Mesendoderm (in vitro differentiated cells): Measurements from ENCODE around the gene GASK1A.

Experiments
- DNase-seq: peaks from one replicate; pipeline ENCODE4 v3.0.0; 2013
- H2AK5ac ChIP-seq: 2 replicates; pipeline ENCODE4 v1.6.1; 2013; ENCODE audit warnings: low read length, inconsistent platforms
- H2BK120ac ChIP-seq: 2 replicates; pipeline ENCODE4 v1.6.1; 2013; ENCODE audit warnings: low read depth, mild to moderate bottlenecking, low read length, moderate library complexity, mixed read lengths
- H2BK15ac ChIP-seq: replicated peaks from 2 replicates; pipeline ENCODE4 v1.6.1; 2013; ENCODE audit warnings: low read depth, mild to moderate bottlenecking, moderate library complexity
- H2BK5ac ChIP-seq: 2 replicates; pipeline ENCODE4 v1.6.1; 2013; ENCODE audit warnings: low read length, inconsistent platforms
- H3K18ac ChIP-seq: 2 replicates; pipeline ENCODE4 v1.6.1; 2013; ENCODE audit warnings: mild to moderate bottlenecking, low read length, mixed read lengths
- H3K23ac ChIP-seq: one replicate; pipeline ENCODE4 v1.6.1; 2013; ENCODE audit warnings: low read length
- H3K27ac ChIP-seq: 2 replicates; pipeline ENCODE4 v1.5.1; 2013; ENCODE audit warnings: low read depth, mild to moderate bottlenecking, inconsistent platforms, low read length, moderate library complexity
- H3K27me3 ChIP-seq: 2 replicates; pipeline ENCODE4 v1.6.1; 2013; ENCODE audit warnings: low read length, control low read depth, mild to moderate bottlenecking, inconsistent platforms; ENCODE audit not compliant: insufficient read depth, poor library complexity
- H3K36me3 ChIP-seq: 2 replicates; pipeline ENCODE4 v1.6.1; 2013; ENCODE audit warnings: low read length, inconsistent platforms; ENCODE audit not compliant: control insufficient read depth, insufficient read depth
- H3K4ac ChIP-seq: one replicate; pipeline ENCODE4 v1.6.1; 2013; ENCODE audit warnings: low read depth, mild to moderate bottlenecking, low read length, moderate library complexity
- H3K4me1 ChIP-seq: 2 replicates; pipeline ENCODE4 v1.6.1; 2013; ENCODE audit warnings: low read depth, low read length, inconsistent platforms; ENCODE audit not compliant: control insufficient read depth
- H3K4me2 ChIP-seq: 2 replicates; pipeline ENCODE4 v1.6.1; 2013; ENCODE audit warnings: low read length
- H3K4me3 ChIP-seq: 2 replicates; pipeline ENCODE4 v1.5.1; 2013; ENCODE audit warnings: mild to moderate bottlenecking, low read length
- H3K56ac ChIP-seq: one replicate; pipeline ENCODE4 v1.6.1; 2013; ENCODE audit warnings: low read length
- H3K79me1 ChIP-seq: 2 replicates; pipeline ENCODE4 v1.6.1; 2013; ENCODE audit warnings: low read length, inconsistent platforms
- H3K79me2 ChIP-seq: 2 replicates; pipeline ENCODE4 v1.6.1; 2013; ENCODE audit warnings: mild to moderate bottlenecking, low read length; ENCODE audit not compliant: control insufficient read depth, insufficient read depth
- H3K9ac ChIP-seq: 2 replicates; pipeline ENCODE4 v1.6.1; 2013; ENCODE audit warnings: low read length, inconsistent platforms
- H4K5ac ChIP-seq: one replicate; pipeline ENCODE4 v1.6.1; 2013; ENCODE audit warnings: low read length
- H4K8ac ChIP-seq: one replicate; pipeline ENCODE4 v1.6.1; 2013; ENCODE audit warnings: low read depth, mild to moderate bottlenecking, control low read depth, low read length, moderate library complexity
- WGBS: extraction: QIAGEN DNeasy Blood & Tissue Kit; methylation state at CpG from one replicate; pipeline ENCODE4 v1.1.7; 2013; ENCODE audit warnings: low lambda C conversion rate, missing lambda C conversion rate; ENCODE audit not compliant: insufficient coverage; ENCODE audit errors: extremely low coverage; 5-methylcytosine and 5-hydroxymethylcytosine counted together

GASK1A gene

DNA sequence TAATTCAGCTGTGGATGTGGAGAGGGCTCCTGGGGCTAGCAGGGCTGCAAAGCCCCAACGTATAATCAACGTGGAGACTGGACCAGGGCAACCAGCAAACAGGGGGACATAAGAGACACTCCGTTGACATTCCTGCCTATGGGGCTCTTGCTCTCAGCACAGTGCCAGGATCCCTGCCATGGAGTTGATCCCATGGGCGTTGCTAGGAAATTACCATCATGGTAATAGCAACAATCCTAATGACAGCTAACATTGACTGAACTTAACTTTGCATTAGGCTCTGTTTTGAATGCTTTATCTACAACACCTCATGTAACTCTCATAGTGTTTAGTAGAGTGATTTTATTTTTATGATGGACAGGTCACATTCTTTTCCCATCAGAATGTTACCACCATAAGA is 16.9 kb downstream of the GASK1A start:
- H3K23ac ChIP-seq, result no peak overlapping the region

DNA sequence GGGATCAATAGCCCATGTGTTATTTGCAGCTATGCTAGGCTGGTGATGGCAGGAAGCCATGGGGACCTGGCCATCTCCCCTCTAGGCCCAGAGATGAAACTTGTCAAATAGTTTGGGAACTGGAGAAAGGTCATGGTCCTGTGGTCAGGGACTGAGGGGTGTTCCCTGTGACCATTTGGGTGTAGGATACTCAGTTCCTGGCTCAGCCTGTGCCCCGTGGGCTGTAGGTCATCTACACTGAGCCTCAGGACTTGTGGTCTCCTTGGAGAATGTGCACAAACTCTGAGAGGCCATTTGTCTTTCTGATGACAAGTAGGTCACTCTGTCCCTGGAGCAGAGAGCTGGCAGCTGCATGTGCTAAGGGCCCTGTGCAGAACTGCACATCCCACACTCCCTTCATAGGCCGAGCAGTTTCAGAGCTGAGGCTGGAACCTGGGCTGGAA is 17.5 kb downstream of the GASK1A start:
- Histone ChIP-seq H3K4me1 (peaks cover 2% of the 10 kb centered on the region), H3K4me2 (no peak overlapping the region), H3K27me3 (no peaks in the 10 kb centered on the region), H3K36me3 (no peaks in the 10 kb centered on the region), H3K4me3 (no peak overlapping the region), H2BK15ac (no peak overlapping the region), H2AK5ac (no peak overlapping the region), H2BK5ac (no peak overlapping the region), H3K23ac (no peak overlapping the region), H4K5ac (no peak overlapping the region), H3K79me2 (no peaks in the 10 kb centered on the region), H2BK120ac (no peak overlapping the region), H3K27ac (no peak overlapping the region), H3K4ac (no peak overlapping the region), H3K18ac (no peak overlapping the region), H3K56ac (no peak overlapping the region), H3K79me1 (no peaks in the 10 kb centered on the region), H3K9ac (no peak overlapping the region), H4K8ac (no peak overlapping the region)
- DNase-seq, result no peak
- no CpG with 5 or more reads among the region's 2 CpGs for WGBS

More for the DNA sequence above, 16.9 kb downstream of the GASK1A start:
- no peaks in the 10 kb centered on the region for H3K79me1 ChIP-seq
- no CpG with 5 or more reads among the region's 4 CpGs for WGBS
- H3K79me2 ChIP-seq, result no peaks in the 10 kb centered on the region
- H3K27ac ChIP-seq, result no peak overlapping the region
- no peaks in the 10 kb centered on the region for H3K36me3 ChIP-seq
- H2BK120ac ChIP-seq, result no peak overlapping the region
- H3K4me1 ChIP-seq, result peaks cover 5% of the 10 kb centered on the region
- H3K18ac ChIP-seq, result no peak overlapping the region
- H3K56ac ChIP-seq, result no peak overlapping the region
- no peak overlapping the region for H3K4me2 ChIP-seq
- no peak overlapping the region for H4K5ac ChIP-seq
- no peak for DNase-seq
- H2AK5ac ChIP-seq, result no peak overlapping the region
- no peak overlapping the region for H3K4ac ChIP-seq
- no peak overlapping the region for H4K8ac ChIP-seq
- no peak overlapping the region for H3K9ac ChIP-seq
- H2BK15ac ChIP-seq, result no peak overlapping the region
- H3K27me3 ChIP-seq, result no peaks in the 10 kb centered on the region
- no peak overlapping the region for H3K4me3 ChIP-seq
- H2BK5ac ChIP-seq, result no peak overlapping the region

DNA sequence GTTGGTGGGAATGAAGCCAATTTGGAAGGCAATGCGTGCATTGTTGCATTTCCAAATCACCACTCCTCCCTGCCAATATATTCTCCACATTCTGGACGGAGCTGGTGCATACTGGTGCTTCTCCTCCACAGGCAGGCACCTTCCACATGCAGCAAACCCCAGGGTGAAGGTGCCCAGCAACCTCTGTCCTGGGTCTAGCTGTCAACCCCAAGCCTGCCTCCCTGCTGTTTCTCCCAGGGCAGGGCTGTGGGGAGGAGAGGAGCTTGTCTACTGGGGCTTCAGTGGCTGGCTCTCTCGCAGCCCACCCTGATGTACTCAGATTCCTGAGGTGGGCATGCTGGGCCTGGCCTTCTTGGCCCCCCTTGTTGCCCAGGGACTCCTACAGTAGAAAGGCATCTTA is 20.1 kb downstream of the GASK1A start:
- Histone ChIP-seq H3K79me1 (no peaks in the 10 kb centered on the region), H3K36me3 (no peaks in the 10 kb centered on the region), H2BK5ac (no peak overlapping the region), H4K8ac (no peak overlapping the region), H3K4me1 (no peaks in the 10 kb centered on the region), H3K9ac (no peak overlapping the region), H3K4me2 (no peak overlapping the region), H3K56ac (no peak overlapping the region), H3K4me3 (no peak overlapping the region), H3K4ac (no peak overlapping the region), H3K23ac (no peak overlapping the region), H3K18ac (no peak overlapping the region), H3K27me3 (no peaks in the 10 kb centered on the region), H2BK15ac (no peak overlapping the region), H3K79me2 (no peaks in the 10 kb centered on the region), H2AK5ac (no peak overlapping the region), H2BK120ac (no peak overlapping the region), H4K5ac (no peak overlapping the region), H3K27ac (no peak overlapping the region)
- DNase-seq, result no peak
- no CpG with 5 or more reads among the region's 3 CpGs for WGBS

DNA sequence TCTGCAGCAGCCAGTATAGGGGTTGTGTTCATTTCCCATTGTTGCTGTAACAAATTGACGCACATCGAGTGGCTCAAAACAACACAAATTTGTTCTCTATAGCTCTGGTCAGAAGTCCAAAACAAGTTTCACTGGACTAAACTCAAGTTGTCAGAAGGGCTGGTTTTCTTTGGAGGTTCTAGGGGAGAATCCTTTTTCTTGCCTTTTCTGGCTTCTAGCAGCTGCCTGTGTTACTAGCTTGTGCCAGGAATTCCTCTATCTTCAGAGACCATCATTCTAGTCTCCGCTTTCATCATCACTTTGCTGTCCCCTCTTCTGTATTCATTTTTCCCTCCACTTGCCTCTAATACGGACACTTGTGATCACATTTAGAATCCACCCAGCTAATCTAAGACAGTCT is 20.5 kb downstream of the GASK1A start:
- Histone ChIP-seq H3K4me1 (no peaks in the 10 kb centered on the region), H2BK5ac (no peak overlapping the region), H3K4me3 (no peak overlapping the region), H3K4me2 (no peak overlapping the region), H3K27me3 (no peaks in the 10 kb centered on the region), H3K18ac (no peak overlapping the region), H3K27ac (no peak overlapping the region), H3K9ac (no peak overlapping the region), H3K79me1 (no peaks in the 10 kb centered on the region), H2BK15ac (no peak overlapping the region), H3K36me3 (no peaks in the 10 kb centered on the region), H4K8ac (no peak overlapping the region), H3K23ac (no peak overlapping the region), H3K56ac (peak overlapping the region; percentile 38), H2BK120ac (no peak overlapping the region), H3K79me2 (no peaks in the 10 kb centered on the region), H3K4ac (no peak overlapping the region), H2AK5ac (no peak overlapping the region), H4K5ac (no peak overlapping the region)
- DNase-seq, result no peak
- WGBS, result no CpG with 5 or more reads among the region's 4 CpGs

DNA sequence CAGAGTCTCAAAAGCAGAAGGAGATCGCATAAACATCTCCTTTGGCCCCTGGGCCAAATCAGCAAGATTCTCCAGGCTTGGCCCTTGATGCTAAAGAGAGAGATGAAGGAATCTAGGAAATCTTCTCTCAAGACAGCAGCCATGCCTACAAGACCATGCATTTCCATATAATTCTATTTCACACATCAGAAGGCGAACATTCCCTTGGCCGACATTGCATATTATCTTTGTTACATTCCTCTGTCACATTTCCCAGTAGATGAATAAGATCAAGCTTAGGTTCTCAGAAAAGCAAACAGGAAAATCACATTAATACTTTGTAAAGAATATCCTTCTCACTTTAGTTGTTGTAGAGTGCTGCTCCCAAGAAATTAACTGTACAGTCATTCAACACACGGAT is 21.3 kb downstream of the GASK1A start:
- Histone ChIP-seq H2BK120ac (no peak overlapping the region), H3K56ac (no peak overlapping the region), H3K4me1 (no peaks in the 10 kb centered on the region), H3K79me2 (no peaks in the 10 kb centered on the region), H4K8ac (no peak overlapping the region), H4K5ac (no peak overlapping the region), H3K27ac (no peak overlapping the region), H3K79me1 (no peaks in the 10 kb centered on the region), H2BK5ac (no peak overlapping the region), H3K18ac (no peak overlapping the region), H3K4ac (no peak overlapping the region), H3K4me2 (no peak overlapping the region), H3K27me3 (no peaks in the 10 kb centered on the region), H3K36me3 (no peaks in the 10 kb centered on the region), H3K4me3 (no peak overlapping the region), H3K9ac (no peak overlapping the region), H2AK5ac (no peak overlapping the region), H2BK15ac (no peak overlapping the region), H3K23ac (no peak overlapping the region)
- DNase-seq, result no peak
- WGBS, result no CpG with 5 or more reads among the region's 4 CpGs

DNA sequence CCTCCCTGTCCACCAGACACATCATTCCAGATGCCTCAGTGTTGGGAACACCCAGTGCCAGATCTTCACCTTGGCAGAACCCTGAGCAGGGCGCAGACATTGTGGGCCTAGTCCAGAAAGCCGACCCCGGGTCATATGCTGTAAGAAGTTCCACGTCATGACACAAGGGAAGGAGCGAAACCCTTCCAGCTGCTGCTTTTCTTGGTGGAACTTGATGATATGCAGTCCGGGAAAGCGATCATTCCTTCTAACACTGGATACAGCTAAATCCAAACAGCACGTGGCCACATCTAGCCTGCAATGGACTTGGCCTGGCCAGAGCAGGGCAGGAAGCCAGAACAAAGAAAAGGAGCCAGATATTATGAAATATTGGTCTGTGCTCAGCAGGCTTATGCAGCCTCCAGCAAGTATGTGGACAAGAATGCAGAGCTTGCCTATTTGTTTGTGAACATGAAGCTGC is 22.0 kb downstream of the GASK1A start:
- H3K9ac ChIP-seq, result no peak overlapping the region
- DNase-seq, result no peak
- H3K27ac ChIP-seq, result no peak overlapping the region
- no peak overlapping the region for H4K8ac ChIP-seq
- no peak overlapping the region for H3K4me3 ChIP-seq
- no peak overlapping the region for H3K23ac ChIP-seq
- H3K4me1 ChIP-seq, result no peaks in the 10 kb centered on the region
- H2BK120ac ChIP-seq, result no peak overlapping the region
- H4K5ac ChIP-seq, result no peak overlapping the region
- no peak overlapping the region for H2BK5ac ChIP-seq
- no peaks in the 10 kb centered on the region for H3K27me3 ChIP-seq
- WGBS, result no CpG with 5 or more reads among the region's 8 CpGs
- no peak overlapping the region for H3K4ac ChIP-seq
- no peak overlapping the region for H3K4me2 ChIP-seq
- no peak overlapping the region for H2AK5ac ChIP-seq
- H3K18ac ChIP-seq, result no peak overlapping the region
- H3K79me1 ChIP-seq, result no peaks in the 10 kb centered on the region
- no peak overlapping the region for H2BK15ac ChIP-seq
- no peaks in the 10 kb centered on the region for H3K79me2 ChIP-seq
- no peak overlapping the region for H3K56ac ChIP-seq
- H3K36me3 ChIP-seq, result no peaks in the 10 kb centered on the region
